Trophoblast cell (in vitro differentiated cells and primary cell): ENCODE results near the gene LRRIQ1.
A peak's percentile ranks its signal among the peaks of the same experiment; 100 is the strongest.

Experiments used
- DNase-seq, 2 donors: peaks; one replicate each; pipeline ENCODE4 v3.0.0-alpha.2; 2016
- H2AFZ ChIP-seq: 2 replicates; pipeline ENCODE4 v1.6.1; 2013; ENCODE audit warnings: low read length, moderate library complexity, mild to moderate bottlenecking; ENCODE audit not compliant: insufficient read depth, poor library complexity
- H2AK5ac ChIP-seq: 2 replicates; pipeline ENCODE4 v1.6.1; 2013; ENCODE audit warnings: mild to moderate bottlenecking, low read length
- H2BK120ac ChIP-seq: 2 replicates; pipeline ENCODE4 v1.6.1; 2013; ENCODE audit warnings: low read length, mild to moderate bottlenecking, moderate library complexity; ENCODE audit not compliant: insufficient read depth, poor library complexity
- H2BK12ac ChIP-seq: 2 replicates; pipeline ENCODE4 v1.6.1; 2013; ENCODE audit warnings: mild to moderate bottlenecking, low read length, moderate library complexity
- H2BK5ac ChIP-seq: 2 replicates; pipeline ENCODE4 v1.6.1; 2013; ENCODE audit warnings: low read length, low read depth, moderate library complexity, mild to moderate bottlenecking; ENCODE audit not compliant: poor library complexity
- H3K14ac ChIP-seq: 2 replicates; pipeline ENCODE4 v1.6.1; 2013; ENCODE audit warnings: mild to moderate bottlenecking, low read length
- H3K18ac ChIP-seq: 2 replicates; pipeline ENCODE4 v1.6.1; 2013; ENCODE audit warnings: mild to moderate bottlenecking, low read length
- H3K23ac ChIP-seq: 2 replicates; pipeline ENCODE4 v1.6.1; 2013; ENCODE audit warnings: low read length
- H3K27ac ChIP-seq: 2 replicates; pipeline ENCODE4 v1.5.1; 2013; ENCODE audit warnings: low read depth, mild to moderate bottlenecking, inconsistent platforms, low read length, moderate library complexity
- H3K27me3 ChIP-seq: 2 replicates; pipeline ENCODE4 v1.6.1; 2013; ENCODE audit warnings: inconsistent platforms, mild to moderate bottlenecking, low read length, moderate library complexity; ENCODE audit not compliant: insufficient read depth
- H3K36me3 ChIP-seq, 2 experiments: 1 replicate in 1 of 2; 2 replicates in 1 of 2; pipeline ENCODE4 v1.6.1; 2013; ENCODE audit warnings: low read length in 2 of 2, mild to moderate bottlenecking in 2 of 2, moderate library complexity in 1 of 2; ENCODE audit not compliant: insufficient read depth in 2 of 2, control insufficient read depth in 1 of 2
- H3K4ac ChIP-seq: 2 replicates; pipeline ENCODE4 v1.6.1; 2013; ENCODE audit warnings: low read depth, mild to moderate bottlenecking, low read length, moderate library complexity
- H3K4me1 ChIP-seq, 2 experiments: 1 replicate in 1 of 2; 2 replicates in 1 of 2; pipeline ENCODE4 v1.6.1; 2013; ENCODE audit warnings: low read length in 2 of 2, mild to moderate bottlenecking in 2 of 2, moderate library complexity in 1 of 2; ENCODE audit not compliant: insufficient read depth in 2 of 2, control insufficient read depth in 1 of 2
- H3K4me2 ChIP-seq: 2 replicates; pipeline ENCODE4 v1.6.1; 2013; ENCODE audit warnings: inconsistent platforms, mild to moderate bottlenecking, low read length, moderate library complexity
- H3K4me3 ChIP-seq: 2 replicates; pipeline ENCODE4 v1.5.1; 2013; ENCODE audit warnings: mild to moderate bottlenecking, low read depth, low read length, inconsistent platforms
- H3K79me1 ChIP-seq: one replicate; pipeline ENCODE4 v1.6.1; 2013; ENCODE audit warnings: low read length
- H3K79me2 ChIP-seq: 2 replicates; pipeline ENCODE4 v1.6.1; 2013; ENCODE audit warnings: low read length, mild to moderate bottlenecking; ENCODE audit not compliant: control insufficient read depth, insufficient read depth, poor library complexity
- H3K9ac ChIP-seq: 2 replicates; pipeline ENCODE4 v1.6.1; 2013; ENCODE audit warnings: mild to moderate bottlenecking, low read length
- H3K9me3 ChIP-seq: 2 replicates; pipeline ENCODE4 v1.6.1; 2013; ENCODE audit warnings: low read depth, mild to moderate bottlenecking, control low read depth, inconsistent platforms, low read length; ENCODE audit not compliant: insufficient read depth
- H4K12ac ChIP-seq: 2 replicates; pipeline ENCODE4 v1.6.1; 2013; ENCODE audit warnings: low read depth, mild to moderate bottlenecking, low read length, moderate library complexity
- H4K8ac ChIP-seq: 2 replicates; pipeline ENCODE4 v1.6.1; 2013; ENCODE audit warnings: low read depth, mild to moderate bottlenecking, low read length, moderate library complexity
- H4K91ac ChIP-seq: one replicate; pipeline ENCODE4 v1.6.1; 2013; ENCODE audit warnings: low read depth, mild to moderate bottlenecking, low read length, moderate library complexity
- WGBS: extraction: QIAGEN DNeasy Blood & Tissue Kit; methylation state at CpG from one replicate; pipeline ENCODE4 v1.1.7; 2013; ENCODE audit warnings: missing lambda C conversion rate; ENCODE audit not compliant: insufficient read length, insufficient coverage; ENCODE audit errors: extremely low coverage; 5-methylcytosine and 5-hydroxymethylcytosine counted together

LRRIQ1 gene

DNA sequence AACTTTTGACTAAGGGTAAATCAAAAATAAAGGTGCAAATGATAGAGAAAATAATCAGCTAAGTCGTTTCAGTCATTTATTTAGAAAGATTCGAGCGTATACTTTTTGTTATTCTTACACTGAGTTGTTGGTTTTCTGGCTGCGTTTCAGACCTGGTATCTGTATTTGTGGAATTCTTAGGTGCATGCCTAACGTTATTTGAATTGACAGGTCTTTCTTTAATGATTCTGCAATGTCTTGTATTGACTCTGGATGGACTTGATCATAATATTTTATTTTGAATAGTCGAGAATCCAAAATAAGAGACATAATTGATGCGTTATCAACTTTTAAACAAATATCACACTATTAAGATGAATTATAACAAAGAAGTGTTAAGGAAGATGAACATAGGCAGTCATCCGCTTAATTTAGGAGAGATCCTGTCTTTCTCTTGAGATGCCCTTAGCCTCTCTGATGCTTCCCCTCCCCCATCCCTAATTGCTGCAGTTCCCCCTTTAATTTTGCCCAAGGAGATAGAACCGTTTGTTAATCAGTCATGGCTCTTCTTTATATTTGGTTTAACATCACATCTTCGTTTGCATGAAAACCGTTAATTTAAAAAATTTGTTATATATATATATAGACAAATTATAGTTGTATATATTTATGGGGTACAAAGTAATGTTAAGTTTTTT is 245.6 kb downstream of the LRRIQ1 start:
- H4K91ac ChIP-seq, result no peak overlapping the region
- H3K14ac ChIP-seq, result no peak overlapping the region
- no peak overlapping the region for H3K18ac ChIP-seq
- H3K4ac ChIP-seq, result no peak overlapping the region
- WGBS, result no CpG with 5 or more reads among the region's 11 CpGs
- no peaks in the 10 kb centered on the region for H3K36me3 ChIP-seq
- no peak overlapping the region for H2BK120ac ChIP-seq
- H3K4me3 ChIP-seq, result no peak overlapping the region
- no peak overlapping the region for H3K27ac ChIP-seq
- H2BK5ac ChIP-seq, result no peak overlapping the region
- H3K4me1 ChIP-seq, result peaks cover 0 to 5% of the 10 kb centered on the region in 2 experiments
- H3K23ac ChIP-seq, result no peak overlapping the region
- H3K9me3 ChIP-seq, result peaks cover 1% of the 10 kb centered on the region
- H3K27me3 ChIP-seq, result peaks cover 29% of the 10 kb centered on the region
- no peak overlapping the region for H2BK12ac ChIP-seq
- peak in 1 of 2 donors; percentile 39 for DNase-seq
- H3K9ac ChIP-seq, result no peak overlapping the region
- H2AFZ ChIP-seq, result no peak overlapping the region
- no peaks in the 10 kb centered on the region for H3K79me2 ChIP-seq
- no peak overlapping the region for H4K8ac ChIP-seq
- H3K4me2 ChIP-seq, result no peak overlapping the region
- H2AK5ac ChIP-seq, result no peak overlapping the region
- H3K79me1 ChIP-seq, result no peaks in the 10 kb centered on the region
- H4K12ac ChIP-seq, result no peak overlapping the region

DNA sequence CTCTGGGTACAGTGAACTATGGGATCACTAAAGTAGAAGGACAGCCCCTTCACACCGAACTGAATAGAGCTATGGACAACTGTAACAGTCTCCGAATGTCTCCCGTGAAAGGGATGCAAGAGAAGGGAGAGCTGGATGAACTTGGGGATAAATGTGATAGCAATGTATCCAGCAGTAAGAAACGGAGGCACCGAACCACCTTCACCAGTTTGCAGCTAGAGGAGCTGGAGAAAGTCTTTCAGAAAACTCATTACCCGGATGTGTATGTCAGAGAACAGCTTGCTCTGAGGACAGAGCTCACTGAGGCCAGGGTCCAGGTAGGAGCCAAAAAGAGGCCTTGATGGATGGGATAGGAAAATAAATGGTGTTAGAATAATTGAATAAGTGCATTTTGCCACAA is 247.4 kb downstream of the LRRIQ1 start:
- Histone ChIP-seq H2AK5ac (no peak overlapping the region), H3K79me2 (no peaks in the 10 kb centered on the region), H4K12ac (no peak overlapping the region), H3K36me3 (no peaks in the 10 kb centered on the region), H3K4ac (no peak overlapping the region), H3K9me3 (no peaks in the 10 kb centered on the region), H3K27ac (no peak overlapping the region), H3K18ac (no peak overlapping the region), H4K8ac (no peak overlapping the region), H3K4me3 (no peak overlapping the region), H4K91ac (no peak overlapping the region), H3K9ac (no peak overlapping the region), H2BK5ac (no peak overlapping the region), H3K79me1 (no peaks in the 10 kb centered on the region), H3K23ac (no peak overlapping the region), H3K4me2 (no peak overlapping the region), H3K27me3 (peaks cover 14% of the 10 kb centered on the region), H2BK120ac (no peak overlapping the region), H2BK12ac (no peak overlapping the region), H3K4me1 (peaks cover 0 to 5% of the 10 kb centered on the region in 2 experiments), H3K14ac (no peak overlapping the region), H2AFZ (no peak overlapping the region)
- no CpG with 5 or more reads among the region's 6 CpGs for WGBS
- no peak for DNase-seq
